Mucosa of descending colon (tissue), 3 donors: Measurements from ENCODE around the gene HBS1L. TPM values are rescaled to one million over a fixed set of nuclear protein-coding genes. Genes with fewer than 3 reads are reported as not detected.

ENCODE experiments used
- ATAC-seq: fragments of 200-7000 bp; cut with Tn5 transposase; one replicate; pipeline ENCODE4 v1.9.1; 2020; ENCODE audit warnings: mild to moderate bottlenecking, moderate library complexity
- DNase-seq, 3 donors: peaks; one replicate each; pipeline ENCODE4 v3.0.0-alpha.2; 2020
- H3K36me3 ChIP-seq: fragments of 200-600 bp; one replicate; pipeline ENCODE4 v1.8.0; 2021; ENCODE audit warnings: low read depth, mild to moderate bottlenecking
- H3K4me1 ChIP-seq: fragments of 200-600 bp; one replicate; pipeline ENCODE4 v1.8.0; 2021; ENCODE audit warnings: low read depth, mild to moderate bottlenecking
- H3K4me3 ChIP-seq: fragments of 200-600 bp; one replicate; pipeline ENCODE4 v1.8.0; 2021; ENCODE audit warnings: mild to moderate bottlenecking
- H3K9me3 ChIP-seq: fragments of 200-600 bp; one replicate; pipeline ENCODE4 v1.8.0; 2021; ENCODE audit warnings: mild to moderate bottlenecking
- CTCF ChIP-seq: fragments of 200-600 bp; IDR thresholded peaks from one replicate; pipeline ENCODE4 v1.8.0; 2022; ENCODE audit warnings: antibody characterized with exemption, mild to moderate bottlenecking
- intact Hi-C, 2 donors: fragments of 100-400 bp; cut with DNase I in 1 of 2; cut with micrococcal nuclease in 1 of 2; formaldehyde crosslinking; loops; one replicate each; pipeline versions ENCODE4 v1.11.0 to v1.11.1; 2022; cut with DNase I, micrococcal nuclease
- total RNA-seq, 3 donors: library from RNA; stranded (reverse); fragmentation: NEBNext Ultra II Directional in 2 of 3; extraction: Animal tissue kit (Norgen Biotek cat#: 25700) in 2 of 3; gene quantifications; one replicate each; pipeline versions ENCODE4 v1.2.1 to v1.2.4, GENCODE V29; 2021 to 2023
- donor health status: DM: no; HTN: no; CAD: no; lungs with moderate emphysema.
- donor health status: DM: no; HTN: no; CAD: no.
- donor health status: DM: no; HTN: yes; CAD: no.

HBS1L gene
- total RNA-seq, 3 donors from 2014 or later: 43.0 to 68.6 (median 51.3) TPM

- Histone ChIP-seq H3K9me3 (no peaks in the 10 kb centered on the region), H3K36me3 (no peaks in the 10 kb centered on the region), H3K4me3 (no peak overlapping the region), H3K4me1 (peaks cover 7% of the 10 kb centered on the region)
- intact Hi-C loops: no loop called here
- DNase-seq (no peak), ATAC-seq (no peak)
- no peak for TF ChIP-seq CTCF
Observed at GRCh38 chr6:135056632-135057031, 2.0 kb upstream of the HBS1L start.

- TF ChIP-seq CTCF: no peak
- intact Hi-C loops: no loop called here
- ATAC-seq (peak; percentile 14), DNase-seq (no peak)
- Histone ChIP-seq H3K36me3 (no peaks in the 10 kb centered on the region), H3K4me3 (peak overlapping the region; percentile 71), H3K9me3 (no peaks in the 10 kb centered on the region), H3K4me1 (peaks cover 7% of the 10 kb centered on the region)
Observed at GRCh38 chr6:135054226-135054568, 425 bp downstream of the HBS1L start.

GRCh38 chr6:135053406-135053805 is 1.2 kb downstream of the HBS1L start:
- no peak for ATAC-seq
- H3K9me3 ChIP-seq: no peaks in the 10 kb centered on the region
- no peak for TF ChIP-seq CTCF
- H3K4me1 ChIP-seq: peaks cover 7% of the 10 kb centered on the region
- DNase-seq: no peak
- intact Hi-C loops: no loop called here
- no peaks in the 10 kb centered on the region for H3K36me3 ChIP-seq
- no peak overlapping the region for H3K4me3 ChIP-seq

GRCh38 chr6:135052939-135053338 is 1.7 kb downstream of the HBS1L start:
- H3K4me3 ChIP-seq: no peak overlapping the region

GRCh38 chr6:135048915-135049314 is 5.7 kb downstream of the HBS1L start:
- H3K9me3 ChIP-seq: no peaks in the 10 kb centered on the region
- no peak for DNase-seq
- no peaks in the 10 kb centered on the region for H3K36me3 ChIP-seq
- intact Hi-C loops: no loop called here
- H3K4me3 ChIP-seq: no peak overlapping the region
- no peak for TF ChIP-seq CTCF
- H3K4me1 ChIP-seq: peaks cover 7% of the 10 kb centered on the region
- no peak for ATAC-seq

More at GRCh38 chr6:135052939-135053338, 1.7 kb downstream of the HBS1L start:
- intact Hi-C loops: no loop called here
- ATAC-seq: no peak
- no peak for TF ChIP-seq CTCF
- Histone ChIP-seq H3K9me3 (no peaks in the 10 kb centered on the region), H3K4me1 (peaks cover 7% of the 10 kb centered on the region), H3K36me3 (no peaks in the 10 kb centered on the region)
- DNase-seq: no peak

- DNase-seq (no peak), ATAC-seq (no peak)
- Histone ChIP-seq H3K4me1 (no peaks in the 10 kb centered on the region), H3K36me3 (no peaks in the 10 kb centered on the region), H3K4me3 (no peak overlapping the region), H3K9me3 (no peaks in the 10 kb centered on the region)
- intact Hi-C loops: no loop called here
- no peak for TF ChIP-seq CTCF
Observed at GRCh38 chr6:135047336-135047735, 7.3 kb downstream of the HBS1L start.
